ENCODE measurements around the gene TFF3.

TFF3 gene

DNA sequence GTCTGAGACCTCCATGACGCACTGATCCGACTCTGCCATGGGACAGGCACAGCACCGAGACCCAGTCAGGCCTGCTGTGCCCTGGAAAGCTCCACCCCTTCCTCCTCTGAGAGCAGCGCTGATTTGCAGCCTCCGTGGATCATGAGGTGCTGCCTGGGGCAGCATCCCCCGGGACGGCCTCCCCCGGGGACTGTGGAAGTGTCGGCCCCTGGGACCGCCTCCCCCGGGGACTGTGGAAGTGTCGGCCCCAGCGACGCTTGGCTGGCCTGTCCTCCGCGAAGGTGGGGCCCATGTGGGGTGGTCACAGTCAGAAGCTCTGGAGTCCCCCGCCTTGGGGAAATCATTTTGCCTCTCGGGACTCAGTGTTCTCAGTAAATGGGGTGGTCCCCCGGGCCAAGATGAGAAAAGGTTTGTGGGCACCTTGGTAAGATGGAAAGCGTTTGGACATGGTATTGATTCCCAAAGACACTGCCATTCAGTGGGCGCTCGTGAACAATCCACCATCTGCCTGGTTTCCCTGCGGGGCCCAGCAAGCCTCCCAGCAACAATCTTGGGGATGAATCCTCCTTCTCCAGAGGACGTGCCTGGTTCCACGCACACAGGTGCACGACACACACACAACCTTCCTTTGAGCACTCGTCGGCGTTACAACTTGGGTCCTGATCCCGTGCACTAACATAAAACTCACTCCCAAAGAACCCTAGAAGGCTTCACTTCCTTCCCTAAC is 32.6 kb upstream of the TFF3 start:
- in situ Hi-C loops (cut with HindIII; ENCODE audit: low sequenced_read_pairs) = no loop called here
- H3K4me3 ChIP-seq (ENCODE audit: low read depth, low read length) = no peak overlapping the region
- TF ChIP-seq CTCF (IDR thresholded peaks at IDR 0.05; ENCODE audit: low read depth, low read length) = no peak
- DNase-seq (ENCODE audit: low read depth, low spot score) = no peak

DNA sequence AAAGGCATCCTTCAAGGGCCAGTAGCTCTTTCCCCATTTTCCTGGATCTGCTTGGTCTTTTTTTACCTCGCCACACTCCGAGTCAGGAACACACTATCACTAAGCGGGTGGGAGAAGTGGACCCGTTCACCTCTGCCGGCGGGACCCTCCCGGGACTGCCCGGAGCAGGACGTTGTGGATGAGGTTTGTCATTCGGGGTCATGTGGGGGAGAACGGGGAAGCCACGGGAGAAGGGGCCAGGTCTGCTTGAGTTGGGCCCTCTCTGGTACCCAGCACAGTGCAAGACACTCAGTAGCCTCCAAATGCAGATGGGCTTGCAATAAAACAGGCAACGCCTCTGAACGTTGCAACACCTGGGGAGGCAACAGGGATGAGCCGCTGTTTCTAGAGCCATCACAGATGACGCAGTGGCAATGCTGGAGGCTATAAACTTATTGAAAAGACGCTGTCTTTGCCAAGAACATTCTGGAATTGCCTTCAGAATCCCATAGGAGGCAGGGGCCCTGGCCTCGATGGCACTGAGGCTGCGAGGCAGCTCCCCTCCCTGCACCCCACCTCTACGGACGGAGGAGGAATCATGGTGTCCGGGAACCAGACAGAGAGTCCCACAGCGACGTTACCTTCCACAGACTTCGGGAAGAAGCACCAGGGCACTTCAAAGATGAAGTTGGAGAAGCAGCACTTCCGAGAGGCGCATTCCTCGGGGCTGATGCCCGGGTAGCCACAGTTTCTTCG is 31.8 kb upstream of the TFF3 start:
- DNase-seq (ENCODE audit: low read depth, low spot score) = no peak
- H3K4me3 ChIP-seq (ENCODE audit: low read depth, low read length) = no peak overlapping the region
- TF ChIP-seq CTCF (IDR thresholded peaks at IDR 0.05; ENCODE audit: low read depth, low read length) = no peak
- in situ Hi-C loops (cut with HindIII; ENCODE audit: low sequenced_read_pairs) = no loop called here

DNA sequence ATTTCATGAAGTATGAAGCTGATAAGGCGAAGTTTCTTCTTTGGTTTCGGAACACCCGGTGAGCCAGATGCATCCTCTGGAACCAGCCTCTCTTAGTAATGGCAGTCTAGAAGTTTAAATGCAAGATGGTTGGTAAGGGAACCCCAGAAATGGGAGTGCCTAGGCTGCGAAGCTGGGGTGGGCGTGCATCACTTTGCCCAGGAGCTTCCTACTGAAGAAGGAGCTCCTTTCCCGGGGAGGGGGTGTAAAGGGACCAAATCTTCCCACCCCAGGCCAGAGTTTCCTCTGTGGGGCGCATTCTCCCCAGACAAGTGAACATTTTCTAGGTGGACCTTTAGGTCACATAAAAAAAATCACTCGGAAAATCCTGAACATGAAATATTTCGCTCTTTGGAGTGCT is 31.2 kb upstream of the TFF3 start:
- no peak for TF ChIP-seq CTCF (IDR thresholded peaks at IDR 0.05; ENCODE audit: low read depth, low read length)
- no peak overlapping the region for H3K4me3 ChIP-seq (ENCODE audit: low read depth, low read length)
- no peak for DNase-seq (ENCODE audit: low read depth, low spot score)
- in situ Hi-C loops (cut with HindIII; ENCODE audit: low sequenced_read_pairs) = no loop called here

DNA sequence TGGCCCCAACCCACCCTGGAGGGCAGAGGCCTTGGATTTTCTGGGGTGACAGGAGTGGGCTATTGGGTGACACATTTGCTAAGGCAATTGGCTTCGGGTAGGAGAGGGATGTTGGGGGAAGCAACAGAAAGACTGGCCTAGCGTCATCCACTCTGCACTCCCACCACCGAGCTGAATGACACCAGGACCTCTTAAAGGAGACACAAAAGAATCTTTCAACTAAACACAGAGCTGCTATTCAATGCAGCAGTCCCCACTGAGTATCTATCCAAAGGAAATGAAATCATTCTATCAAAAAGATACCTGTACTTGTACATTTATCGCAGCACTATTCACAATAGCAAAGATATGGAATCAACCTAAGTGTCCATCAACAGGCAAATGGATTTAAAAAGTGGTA is 29.4 kb upstream of the TFF3 start:
- no peak for DNase-seq (ENCODE audit: low read depth, low spot score)
- in situ Hi-C loops (cut with HindIII; ENCODE audit: low sequenced_read_pairs) = no loop called here
- no peak for TF ChIP-seq CTCF (IDR thresholded peaks at IDR 0.05; ENCODE audit: low read depth, low read length)
- no peak overlapping the region for H3K4me3 ChIP-seq (ENCODE audit: low read depth, low read length)

- no peak for TF ChIP-seq CTCF (IDR thresholded peaks at IDR 0.05; ENCODE audit: low read depth, low read length)
- in situ Hi-C loops (cut with HindIII; ENCODE audit: low sequenced_read_pairs) = no loop called here
- no peak for DNase-seq (ENCODE audit: low read depth, low spot score)
- H3K4me3 ChIP-seq (ENCODE audit: low read depth, low read length) = no peak overlapping the region
These were observed 28.8 kb upstream of the TFF3 start for GRCh38 chr21:42343963-42344510.

DNA sequence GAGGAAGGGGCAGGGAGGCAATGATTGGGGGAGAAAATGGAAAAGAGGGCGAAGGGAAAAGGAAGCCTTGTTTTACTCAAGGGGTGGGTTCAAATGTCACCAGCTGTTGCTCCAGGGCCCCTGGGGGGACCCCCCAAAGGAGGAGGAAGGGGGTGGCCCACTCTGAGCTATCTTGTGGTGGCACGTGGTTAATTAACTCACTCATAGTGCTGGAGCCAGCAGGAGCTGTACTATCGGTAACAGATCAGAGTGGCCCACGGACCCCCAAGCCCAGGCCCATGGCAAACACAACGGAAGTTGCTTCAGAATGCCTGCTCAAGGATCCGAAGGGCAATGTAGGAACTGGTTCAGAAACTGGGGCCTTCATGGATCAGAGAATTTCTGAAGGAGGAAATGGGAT is 28.3 kb upstream of the TFF3 start:
- no peak for DNase-seq (ENCODE audit: low read depth, low spot score)
- TF ChIP-seq CTCF (IDR thresholded peaks at IDR 0.05; ENCODE audit: low read depth, low read length) = no peak
- in situ Hi-C loops (cut with HindIII; ENCODE audit: low sequenced_read_pairs) = no loop called here
- no peak overlapping the region for H3K4me3 ChIP-seq (ENCODE audit: low read depth, low read length)

All from astrocyte of the spinal cord (primary cell).